Measurements from ENCODE around the gene PROSER3. TPM values are rescaled to one million over a fixed set of nuclear protein-coding genes. Genes with fewer than 3 reads are reported as not detected.
"Not testable (repeated sequence)": the region's sequence is repeated elsewhere in the genome, so short reads cannot be mapped to it uniquely, and the experiment has no call there.

PROSER3 gene
- polyA plus RNA-seq, 1 donor (not counting 4 experiments of a cell fraction or from before 2014, with no cell fraction given): 5.5 TPM

GRCh38 chr19:35768082-35768421 is 10.1 kb downstream of the PROSER3 start:
- no peaks in the 10 kb centered on the region for H3K27me3 ChIP-seq (ENCODE audit: control insufficient read depth, extremely low read depth, insufficient read depth, low read length)
- no peak for DNase-seq (ENCODE audit: low read depth, low spot score)
- no peak overlapping the region for H2AFZ ChIP-seq (ENCODE audit: control insufficient read depth, low read length)
- no peak overlapping the region for H3K27ac ChIP-seq (ENCODE audit: control insufficient read depth, insufficient read depth, low read length)
- no peak overlapping the region for H3K4me3 ChIP-seq (ENCODE audit: control insufficient read depth in 2 of 3, extremely low read depth in 1 of 3, insufficient read depth in 2 of 3, low read depth in 1 of 3, low read length in 3 of 3)
- H3K9me3 ChIP-seq (ENCODE audit: control insufficient read depth, low read depth, low read length): no peaks in the 10 kb centered on the region
- no peak overlapping the region for H3K9ac ChIP-seq (ENCODE audit: control insufficient read depth, extremely low read depth, insufficient read depth, low read length)
- TF ChIP-seq, protein P1, sequence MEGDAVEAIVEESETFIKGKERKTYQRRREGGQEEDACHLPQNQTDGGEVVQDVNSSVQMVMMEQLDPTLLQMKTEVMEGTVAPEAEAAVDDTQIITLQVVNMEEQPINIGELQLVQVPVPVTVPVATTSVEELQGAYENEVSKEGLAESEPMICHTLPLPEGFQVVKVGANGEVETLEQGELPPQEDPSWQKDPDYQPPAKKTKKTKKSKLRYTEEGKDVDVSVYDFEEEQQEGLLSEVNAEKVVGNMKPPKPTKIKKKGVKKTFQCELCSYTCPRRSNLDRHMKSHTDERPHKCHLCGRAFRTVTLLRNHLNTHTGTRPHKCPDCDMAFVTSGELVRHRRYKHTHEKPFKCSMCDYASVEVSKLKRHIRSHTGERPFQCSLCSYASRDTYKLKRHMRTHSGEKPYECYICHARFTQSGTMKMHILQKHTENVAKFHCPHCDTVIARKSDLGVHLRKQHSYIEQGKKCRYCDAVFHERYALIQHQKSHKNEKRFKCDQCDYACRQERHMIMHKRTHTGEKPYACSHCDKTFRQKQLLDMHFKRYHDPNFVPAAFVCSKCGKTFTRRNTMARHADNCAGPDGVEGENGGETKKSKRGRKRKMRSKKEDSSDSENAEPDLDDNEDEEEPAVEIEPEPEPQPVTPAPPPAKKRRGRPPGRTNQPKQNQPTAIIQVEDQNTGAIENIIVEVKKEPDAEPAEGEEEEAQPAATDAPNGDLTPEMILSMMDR (optimal IDR thresholded peaks at IDR 0.05 in 1 of 3, IDR thresholded peaks at IDR 0.05 in 1 of 3, conservative IDR thresholded peaks at IDR 0.05 in 1 of 3; ENCODE audit: extremely low read depth in 1 of 3, insufficient read depth in 2 of 3, low read length in 3 of 3): no peak
- no peak for TF ChIP-seq EZH2 (IDR thresholded peaks at IDR 0.05; ENCODE audit: low read length)
- dilution Hi-C loops (cut with MboI; ENCODE audit: extremely low pct_ligation_motif_present, low sequenced_read_pairs): no loop called here
- H3K36me3 ChIP-seq (ENCODE audit: control insufficient read depth in 2 of 2, extremely low read depth in 1 of 2, insufficient read depth in 2 of 2, low read length in 2 of 2): peaks cover 7 to 13% of the 10 kb centered on the region in 2 experiments
- H3K9me1 ChIP-seq (ENCODE audit: control insufficient read depth, extremely low read depth, insufficient read depth, low read length): no peaks in the 10 kb centered on the region
- FAIRE-seq: no peak
- H3K4me1 ChIP-seq (ENCODE audit: control insufficient read depth, extremely low read depth, insufficient read depth, low read length): no peaks in the 10 kb centered on the region
- no peaks in the 10 kb centered on the region for H4K20me1 ChIP-seq (ENCODE audit: control insufficient read depth, extremely low read depth, insufficient read depth, low read length)
- no peaks in the 10 kb centered on the region for H3K79me2 ChIP-seq (ENCODE audit: control insufficient read depth, insufficient read depth, low read length)
- H3K4me2 ChIP-seq (ENCODE audit: control insufficient read depth, extremely low read depth, insufficient read depth, low read depth, low read length): no peak overlapping the region

DNA sequence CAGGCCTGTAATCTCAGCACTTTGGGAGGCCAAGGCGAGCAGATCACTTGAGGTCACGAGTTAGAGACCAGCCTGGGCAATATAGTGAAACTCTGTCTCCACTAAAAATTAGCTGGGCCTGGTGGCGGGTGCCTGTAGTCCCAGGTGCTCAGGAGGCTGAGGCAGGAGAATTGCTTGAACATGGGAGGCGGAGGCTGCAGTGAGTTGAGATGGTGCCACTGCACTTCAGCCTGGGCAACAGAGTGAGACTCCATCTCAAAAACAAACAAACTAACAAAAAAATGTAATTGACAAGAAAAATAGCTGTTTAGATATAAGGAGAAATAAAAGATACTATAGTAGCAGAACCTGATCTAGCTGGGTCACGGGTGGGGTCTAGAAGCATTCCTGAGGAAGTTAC is 14.4 kb downstream of the PROSER3 start:
- H3K4me1 ChIP-seq (ENCODE audit: control insufficient read depth, extremely low read depth, insufficient read depth, low read length); H3K9me3 ChIP-seq (ENCODE audit: control insufficient read depth, low read depth, low read length); H3K27me3 ChIP-seq (ENCODE audit: control insufficient read depth, extremely low read depth, insufficient read depth, low read length); H3K4me3 ChIP-seq (ENCODE audit: control insufficient read depth in 2 of 3, extremely low read depth in 1 of 3, insufficient read depth in 2 of 3, low read depth in 1 of 3, low read length in 3 of 3); H3K9ac ChIP-seq (ENCODE audit: control insufficient read depth, extremely low read depth, insufficient read depth, low read length); H3K9me1 ChIP-seq (ENCODE audit: control insufficient read depth, extremely low read depth, insufficient read depth, low read length); DNase-seq (ENCODE audit: low read depth, low spot score); H2AFZ ChIP-seq (ENCODE audit: control insufficient read depth, low read length); dilution Hi-C loops (cut with MboI; ENCODE audit: extremely low pct_ligation_motif_present, low sequenced_read_pairs); FAIRE-seq; H3K4me2 ChIP-seq (ENCODE audit: control insufficient read depth, extremely low read depth, insufficient read depth, low read depth, low read length); H3K79me2 ChIP-seq (ENCODE audit: control insufficient read depth, insufficient read depth, low read length); H3K36me3 ChIP-seq (ENCODE audit: control insufficient read depth in 2 of 2, extremely low read depth in 1 of 2, insufficient read depth in 2 of 2, low read length in 2 of 2); H4K20me1 ChIP-seq (ENCODE audit: control insufficient read depth, extremely low read depth, insufficient read depth, low read length); H3K27ac ChIP-seq (ENCODE audit: control insufficient read depth, insufficient read depth, low read length): not testable (repeated sequence)

- Histone ChIP-seq H3K27ac (ENCODE audit: control insufficient read depth, insufficient read depth, low read length) (no peak overlapping the region), H4K20me1 (ENCODE audit: control insufficient read depth, extremely low read depth, insufficient read depth, low read length) (no peaks in the 10 kb centered on the region), H3K9ac (ENCODE audit: control insufficient read depth, extremely low read depth, insufficient read depth, low read length) (no peak overlapping the region), H3K9me1 (ENCODE audit: control insufficient read depth, extremely low read depth, insufficient read depth, low read length) (no peaks in the 10 kb centered on the region), H3K79me2 (ENCODE audit: control insufficient read depth, insufficient read depth, low read length) (no peaks in the 10 kb centered on the region), H3K36me3 (ENCODE audit: control insufficient read depth in 2 of 2, extremely low read depth in 1 of 2, insufficient read depth in 2 of 2, low read length in 2 of 2) (peaks cover 0 to 5% of the 10 kb centered on the region in 2 experiments), H3K4me1 (ENCODE audit: control insufficient read depth, extremely low read depth, insufficient read depth, low read length) (peaks cover 4% of the 10 kb centered on the region), H3K9me3 (ENCODE audit: control insufficient read depth, low read depth, low read length) (no peaks in the 10 kb centered on the region), H2AFZ (ENCODE audit: control insufficient read depth, low read length) (no peak overlapping the region), H3K4me2 (ENCODE audit: control insufficient read depth, extremely low read depth, insufficient read depth, low read depth, low read length) (no peak overlapping the region), H3K27me3 (ENCODE audit: control insufficient read depth, extremely low read depth, insufficient read depth, low read length) (no peaks in the 10 kb centered on the region), H3K4me3 (ENCODE audit: control insufficient read depth in 2 of 3, extremely low read depth in 1 of 3, insufficient read depth in 2 of 3, low read depth in 1 of 3, low read length in 3 of 3) (no peak overlapping the region)
- dilution Hi-C loops (cut with MboI; ENCODE audit: extremely low pct_ligation_motif_present, low sequenced_read_pairs): no loop called here
- TF ChIP-seq EZH2 (IDR thresholded peaks at IDR 0.05; ENCODE audit: low read length): no peak
- TF ChIP-seq, protein P1 (optimal IDR thresholded peaks at IDR 0.05 in 1 of 3, IDR thresholded peaks at IDR 0.05 in 1 of 3, conservative IDR thresholded peaks at IDR 0.05 in 1 of 3; ENCODE audit: extremely low read depth in 1 of 3, insufficient read depth in 2 of 3, low read length in 3 of 3): no peak
- no peak for DNase-seq (ENCODE audit: low read depth, low spot score)
- no peak for FAIRE-seq
These were observed 15.2 kb downstream of the PROSER3 start for GRCh38 chr19:35773020-35773806.

All from keratinocyte (primary cell).